Measurements from ENCODE around the gene IL20RB.

IL20RB gene

GRCh38 chr3:136937851-136938250 lies 19.9 kb upstream of the IL20RB start:
- no peak for TF ChIP-seq CTCF (IDR thresholded peaks at IDR 0.05; ENCODE audit: low read depth, low read length)
- H3K36me3 ChIP-seq, result peaks cover 8% of the 10 kb centered on the region
- no peak overlapping the region for H3K27ac ChIP-seq
- H3K9me3 ChIP-seq (ENCODE audit: severe bottlenecking), result no peaks in the 10 kb centered on the region
- DNase-seq, result no peak
- no peaks in the 10 kb centered on the region for H3K27me3 ChIP-seq (ENCODE audit: insufficient read depth, low read depth, severe bottlenecking)
- no peak overlapping the region for H3K4me3 ChIP-seq (ENCODE audit: low read depth, low read length)

- DNase-seq, result no peak
- Histone ChIP-seq H3K9me3 (ENCODE audit: severe bottlenecking) (no peaks in the 10 kb centered on the region), H3K27me3 (ENCODE audit: insufficient read depth, low read depth, severe bottlenecking) (no peaks in the 10 kb centered on the region), H3K27ac (no peak overlapping the region), H3K36me3 (peaks cover 8% of the 10 kb centered on the region), H3K4me3 (ENCODE audit: low read depth, low read length) (no peak overlapping the region)
- no peak for TF ChIP-seq CTCF (IDR thresholded peaks at IDR 0.05; ENCODE audit: low read depth, low read length)
These were observed 19.4 kb upstream of the IL20RB start for GRCh38 chr3:136938334-136938733.

GRCh38 chr3:136939489-136939888 lies 18.3 kb upstream of the IL20RB start:
- no peaks in the 10 kb centered on the region for H3K27me3 ChIP-seq (ENCODE audit: insufficient read depth, low read depth, severe bottlenecking)
- no peak for TF ChIP-seq CTCF (IDR thresholded peaks at IDR 0.05; ENCODE audit: low read depth, low read length)
- H3K4me3 ChIP-seq (ENCODE audit: low read depth, low read length), result no peak overlapping the region
- H3K9me3 ChIP-seq (ENCODE audit: severe bottlenecking), result no peaks in the 10 kb centered on the region
- no peak overlapping the region for H3K27ac ChIP-seq
- DNase-seq, result no peak
- peaks cover 8% of the 10 kb centered on the region for H3K36me3 ChIP-seq

- no peak for TF ChIP-seq CTCF (IDR thresholded peaks at IDR 0.05; ENCODE audit: low read depth, low read length)
- DNase-seq, result no peak
- no peaks in the 10 kb centered on the region for H3K9me3 ChIP-seq (ENCODE audit: severe bottlenecking)
- no peaks in the 10 kb centered on the region for H3K27me3 ChIP-seq (ENCODE audit: insufficient read depth, low read depth, severe bottlenecking)
- H3K4me3 ChIP-seq (ENCODE audit: low read depth, low read length), result no peak overlapping the region
- no peak overlapping the region for H3K27ac ChIP-seq
- H3K36me3 ChIP-seq, result peaks cover 8% of the 10 kb centered on the region; the same call in 1 of the 2 replicates
These were observed 15.0 kb upstream of the IL20RB start for GRCh38 chr3:136942803-136943202.

- no peaks in the 10 kb centered on the region for H3K9me3 ChIP-seq (ENCODE audit: severe bottlenecking)
- H3K27ac ChIP-seq, result no peak overlapping the region
- no peak for DNase-seq
- no peak for TF ChIP-seq CTCF (IDR thresholded peaks at IDR 0.05; ENCODE audit: low read depth, low read length)
- H3K36me3 ChIP-seq, result peaks cover 8% of the 10 kb centered on the region; the same call in 1 of the 2 replicates
- H3K27me3 ChIP-seq (ENCODE audit: insufficient read depth, low read depth, severe bottlenecking), result no peaks in the 10 kb centered on the region
- H3K4me3 ChIP-seq (ENCODE audit: low read depth, low read length), result no peak overlapping the region
These were observed 14.3 kb upstream of the IL20RB start for GRCh38 chr3:136943436-136943835.

- no peak for DNase-seq
- Histone ChIP-seq H3K27me3 (ENCODE audit: insufficient read depth, low read depth, severe bottlenecking) (no peaks in the 10 kb centered on the region), H3K4me3 (ENCODE audit: low read depth, low read length) (no peak overlapping the region), H3K27ac (no peak overlapping the region), H3K9me3 (ENCODE audit: severe bottlenecking) (no peaks in the 10 kb centered on the region), H3K36me3 (peaks cover 8% of the 10 kb centered on the region; the same call in 1 of the 2 replicates)
- no peak for TF ChIP-seq CTCF (IDR thresholded peaks at IDR 0.05; ENCODE audit: low read depth, low read length)
These were observed 10.8 kb upstream of the IL20RB start for GRCh38 chr3:136946978-136947377.

Measured in WERI-Rb-1 (cell line).